AG04450 (cell line): ENCODE data around the gene SNCA. TPM values are rescaled to one million over a fixed set of nuclear protein-coding genes. Genes with fewer than 3 reads are reported as not detected.

ENCODE experiments used
- CTCF ChIA-PET: fragments of 300-600, 350-600 bp; formaldehyde crosslinking; extraction: SDS; loops from one replicate; lab custom pipeline; 2022; ENCODE audit warnings: antibody characterized with exemption, inconsistent platforms; lab: Charles Lee
- POLR2A ChIA-PET: fragments of 350-600 bp; formaldehyde crosslinking; extraction: SDS; loops from one replicate; lab custom pipeline; 2021; ENCODE audit warnings: antibody characterized with exemption, inconsistent platforms; lab: Yijun Ruan, JAX
- DNase-seq: peaks from one replicate; pipeline ENCODE4 v3.0.0-alpha.2; 2011; ENCODE audit warnings: low read depth, low spot score
- H3K27ac ChIP-seq: one replicate; pipeline ENCODE4 v1.5.1; 2012; ENCODE audit warnings: low read depth, low read length, control low read depth
- H3K27me3 ChIP-seq: one replicate; pipeline ENCODE4 v1.6.0; 2012; ENCODE audit warnings: low read length; ENCODE audit not compliant: control insufficient read depth, insufficient read depth
- H3K4me3 ChIP-seq: 2 replicates; pipeline ENCODE4 v1.5.1; 2011; ENCODE audit warnings: mild to moderate bottlenecking, low read depth, low read length, control low read depth
- H3K9me3 ChIP-seq: 2 replicates; pipeline ENCODE4 v1.5.1; 2012; ENCODE audit warnings: low read length; ENCODE audit not compliant: control insufficient read depth, insufficient read depth
- polyA plus RNA-seq: library from polyadenylated mRNA; depleted of rRNA; stranded (reverse); fragments of >200 nt; gene quantifications from 2 replicates; pipeline ENCODE4 v1.2.3, GENCODE V29; 2011
- TF ChIP-seq, protein P1 (sequence below): IDR thresholded peaks from 2 replicates; pipeline ENCODE4 v1.5.1; 2011; ENCODE audit warnings: low read depth, low read length, control low read depth, inconsistent platforms

SNCA gene
- polyA plus RNA-seq, 1 experiment, result 2.9 TPM

DNA sequence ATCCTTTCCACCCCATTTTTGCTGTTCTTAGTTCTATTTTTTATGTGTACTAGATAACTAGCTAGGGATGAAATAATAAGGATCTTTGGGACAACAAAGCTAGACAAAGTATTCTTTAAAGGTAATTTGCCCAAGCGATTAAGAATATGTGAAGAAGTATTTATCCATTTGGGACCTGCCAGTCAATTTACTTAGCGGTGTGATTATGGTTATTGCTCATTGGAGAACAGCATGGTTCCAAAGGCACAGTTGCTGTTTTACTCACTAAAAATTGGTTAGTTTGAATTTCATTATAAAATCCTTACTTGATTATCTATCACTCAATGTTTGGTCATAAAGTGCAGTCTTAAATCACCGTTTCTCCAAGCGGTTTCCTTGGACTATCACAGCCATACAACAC, 124.1 kb downstream of the SNCA start:
- Histone ChIP-seq H3K9me3 (no peaks in the 10 kb centered on the region), H3K4me3 (no peak overlapping the region), H3K27ac (no peak overlapping the region), H3K27me3 (no peaks in the 10 kb centered on the region)
- TF ChIP-seq, protein P1, sequence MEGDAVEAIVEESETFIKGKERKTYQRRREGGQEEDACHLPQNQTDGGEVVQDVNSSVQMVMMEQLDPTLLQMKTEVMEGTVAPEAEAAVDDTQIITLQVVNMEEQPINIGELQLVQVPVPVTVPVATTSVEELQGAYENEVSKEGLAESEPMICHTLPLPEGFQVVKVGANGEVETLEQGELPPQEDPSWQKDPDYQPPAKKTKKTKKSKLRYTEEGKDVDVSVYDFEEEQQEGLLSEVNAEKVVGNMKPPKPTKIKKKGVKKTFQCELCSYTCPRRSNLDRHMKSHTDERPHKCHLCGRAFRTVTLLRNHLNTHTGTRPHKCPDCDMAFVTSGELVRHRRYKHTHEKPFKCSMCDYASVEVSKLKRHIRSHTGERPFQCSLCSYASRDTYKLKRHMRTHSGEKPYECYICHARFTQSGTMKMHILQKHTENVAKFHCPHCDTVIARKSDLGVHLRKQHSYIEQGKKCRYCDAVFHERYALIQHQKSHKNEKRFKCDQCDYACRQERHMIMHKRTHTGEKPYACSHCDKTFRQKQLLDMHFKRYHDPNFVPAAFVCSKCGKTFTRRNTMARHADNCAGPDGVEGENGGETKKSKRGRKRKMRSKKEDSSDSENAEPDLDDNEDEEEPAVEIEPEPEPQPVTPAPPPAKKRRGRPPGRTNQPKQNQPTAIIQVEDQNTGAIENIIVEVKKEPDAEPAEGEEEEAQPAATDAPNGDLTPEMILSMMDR, result no peak
- ChIA-PET CTCF (interaction anchor here (1.0 to 1.4 kb wide), 3 partner anchors 9 to 55 kb away, joined by 3 to 5 read pairs (median 3); no protein-coding TSS in a partner anchor), POLR2A (interaction anchor here (0.6 kb wide), 1 partner anchor 95 kb away, joined by 3 read pairs; no protein-coding TSS in a partner anchor)
- DNase-seq, result no peak

- CTCF ChIA-PET, result interaction anchor here (1.0 to 1.4 kb wide), 3 partner anchors 8 to 71 kb away, joined by 3 read pairs; no protein-coding TSS in a partner anchor
- TF ChIP-seq, protein P1, result no peak
- POLR2A ChIA-PET, result no interaction called here
- peak; percentile 7 for DNase-seq
- Histone ChIP-seq H3K9me3 (no peaks in the 10 kb centered on the region), H3K27me3 (no peaks in the 10 kb centered on the region), H3K27ac (no peak overlapping the region), H3K4me3 (no peak overlapping the region)
Measured at GRCh38 chr4:89712141-89712540, 124.8 kb downstream of the SNCA start.

DNA sequence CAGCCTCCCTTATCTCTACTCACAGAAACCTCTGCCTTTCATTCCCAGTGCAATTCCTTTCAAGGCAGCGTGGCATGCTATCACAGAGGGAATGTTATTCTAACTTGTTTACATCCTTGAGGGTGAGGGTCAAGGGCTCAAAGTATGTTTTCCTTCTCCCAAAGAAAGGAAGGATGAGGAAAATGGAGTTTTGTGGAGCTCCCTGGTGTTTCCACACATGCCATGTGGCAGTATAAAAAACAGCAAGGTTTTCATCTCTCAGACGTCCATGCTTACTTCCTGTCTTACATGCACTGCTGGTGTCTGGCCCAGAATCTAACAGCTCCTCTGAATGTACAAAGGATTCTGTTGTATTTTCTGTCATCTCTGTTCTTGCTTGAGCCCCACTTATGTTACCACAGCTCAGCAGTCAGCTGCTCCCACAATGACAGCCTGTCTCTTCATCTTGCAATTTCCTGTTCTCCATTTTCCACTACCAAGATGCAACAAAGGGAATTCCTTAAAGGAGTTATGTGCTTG, 128.0 kb downstream of the SNCA start:
- TF ChIP-seq, protein P1, result no peak
- Histone ChIP-seq H3K27ac (no peak overlapping the region), H3K9me3 (no peaks in the 10 kb centered on the region), H3K4me3 (no peak overlapping the region), H3K27me3 (no peaks in the 10 kb centered on the region)
- ChIA-PET POLR2A (no interaction called here), CTCF (interaction anchor here (0.8 to 1.1 kb wide), 4 partner anchors 9 to 52 kb away, joined by 3 to 5 read pairs (median 3); no protein-coding TSS in a partner anchor)
- DNase-seq, result peak; percentile 7

DNA sequence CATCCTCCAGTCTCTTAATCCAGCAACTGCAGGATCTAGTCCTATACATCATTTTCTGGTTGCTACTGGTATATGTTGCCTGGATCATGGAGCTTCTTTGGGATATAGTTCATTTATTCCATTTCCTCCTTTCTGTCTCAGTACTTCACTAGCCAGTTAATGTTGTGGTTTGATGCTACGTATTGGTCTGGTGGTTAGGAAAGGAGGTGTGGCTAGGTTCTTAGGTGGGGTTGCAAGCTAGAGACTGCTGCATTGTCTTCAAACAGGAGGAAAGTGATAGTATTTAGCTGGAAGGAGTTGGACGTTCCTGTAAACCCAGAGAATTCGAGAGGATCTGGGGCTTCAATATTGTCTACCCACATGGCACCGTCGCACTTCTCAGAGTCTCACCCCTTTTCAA, 129.5 kb downstream of the SNCA start:
- DNase-seq, result no peak
- POLR2A ChIA-PET, result no interaction called here
- Histone ChIP-seq H3K27me3 (no peaks in the 10 kb centered on the region), H3K4me3 (no peak overlapping the region), H3K27ac (no peak overlapping the region), H3K9me3 (no peaks in the 10 kb centered on the region)
- CTCF ChIA-PET, result interaction anchor here (0.9 to 1.8 kb wide), 2 partner anchors 10 to 161 kb away, joined by 3 to 5 read pairs; no protein-coding TSS in a partner anchor
- TF ChIP-seq, protein P1, result no peak

DNA sequence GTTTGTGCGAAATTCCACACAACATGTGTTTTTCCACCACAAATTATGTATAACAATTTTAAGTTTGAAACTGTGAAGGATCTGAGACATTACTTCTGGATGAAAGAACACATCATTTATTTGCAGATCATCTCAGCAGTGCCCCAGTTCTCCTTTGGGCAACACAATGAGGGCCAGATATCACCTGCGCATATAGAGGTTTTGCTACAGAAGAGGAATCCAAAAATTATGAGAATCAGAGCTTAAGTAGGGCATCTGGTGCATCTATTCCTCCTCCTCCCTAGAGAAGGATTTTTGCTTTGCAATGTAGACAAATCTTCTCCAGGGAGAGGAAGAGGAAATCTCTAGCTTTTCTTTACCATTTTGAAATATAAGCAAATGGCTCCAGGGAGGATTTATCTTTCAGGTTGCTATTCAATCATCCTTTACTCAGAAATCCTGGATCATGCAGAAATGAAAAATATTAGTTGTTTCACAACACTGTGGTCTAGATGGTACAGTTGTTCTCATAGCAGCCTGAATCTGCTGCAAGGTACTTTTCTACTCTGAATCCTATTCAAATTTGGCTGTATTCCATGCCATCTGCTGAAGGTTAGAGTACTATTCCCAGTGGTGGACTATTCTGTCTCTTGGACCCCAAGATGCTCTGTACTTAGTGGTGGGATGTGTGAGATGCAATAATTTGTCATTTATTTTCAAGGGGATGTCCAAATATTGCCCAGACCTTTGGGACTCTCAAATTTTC, 132.1 kb downstream of the SNCA start:
- Histone ChIP-seq H3K4me3 (no peak overlapping the region), H3K27me3 (no peaks in the 10 kb centered on the region), H3K27ac (no peak overlapping the region), H3K9me3 (no peaks in the 10 kb centered on the region)
- ChIA-PET POLR2A (no interaction called here), CTCF (interaction anchor here (1.0 kb wide), 1 partner anchor 7 kb away, joined by 3 read pairs; no protein-coding TSS in a partner anchor)
- TF ChIP-seq, protein P1, result no peak
- DNase-seq, result no peak
